Ecto neural progenitor cell (in vitro differentiated cells): ENCODE results near the gene PIMREG.

ENCODE experiments used
- DNase-seq: peaks from one replicate; pipeline ENCODE4 v3.0.0-alpha.2; 2018; ENCODE audit warnings: low spot score

PIMREG gene

GRCh38 chr17:6461792-6462524 is 17.7 kb downstream of the PIMREG start:
- peak; percentile 74 for DNase-seq

- DNase-seq, result no peak
Observed at GRCh38 chr17:6462692-6463091, 18.4 kb downstream of the PIMREG start.

- DNase-seq, result no peak
Observed at GRCh38 chr17:6463616-6464445, 19.6 kb downstream of the PIMREG start.

GRCh38 chr17:6464446-6465041 is 20.3 kb downstream of the PIMREG start:
- DNase-seq, result no peak

GRCh38 chr17:6465206-6466003 is 21.1 kb downstream of the PIMREG start:
- no peak for DNase-seq

GRCh38 chr17:6467567-6467966 is 23.3 kb downstream of the PIMREG start:
- DNase-seq, result no peak

GRCh38 chr17:6468051-6468790 is 24.0 kb downstream of the PIMREG start:
- DNase-seq, result no peak

- no peak for DNase-seq
Observed at GRCh38 chr17:6470146-6470718, 26.0 kb downstream of the PIMREG start.

- DNase-seq, result no peak
Observed at GRCh38 chr17:6470751-6471521, 26.7 kb downstream of the PIMREG start.

- DNase-seq, result peak; percentile 70
Observed at GRCh38 chr17:6471531-6472465, 27.5 kb downstream of the PIMREG start.

GRCh38 chr17:6472517-6472916 is 28.3 kb downstream of the PIMREG start:
- DNase-seq, result no peak

GRCh38 chr17:6473128-6473767 is 29.0 kb downstream of the PIMREG start:
- DNase-seq, result peak; percentile 93

- DNase-seq, result no peak
Observed at GRCh38 chr17:6474376-6474775, 30.1 kb downstream of the PIMREG start.

GRCh38 chr17:6474906-6475305 is 30.7 kb downstream of the PIMREG start:
- DNase-seq, result no peak

- no peak for DNase-seq
Observed at GRCh38 chr17:6475411-6475810, 31.2 kb downstream of the PIMREG start.

GRCh38 chr17:6476076-6476809 is 32.0 kb downstream of the PIMREG start:
- no peak for DNase-seq

- DNase-seq, result no peak
Observed at GRCh38 chr17:6476810-6477179, 32.5 kb downstream of the PIMREG start.

- no peak for DNase-seq
Observed at GRCh38 chr17:6477831-6478383, 33.7 kb downstream of the PIMREG start.
